NCI-H2227 treated with DMSO at 0.1 percent for 48 hours (cell line): ENCODE results near the gene PSMD9.

ENCODE experiments used
- DNase-seq: peaks from one replicate; lab custom pipeline; 2025; lab: John Stamatoyannopoulos, UW

Gene PSMD9

DNA sequence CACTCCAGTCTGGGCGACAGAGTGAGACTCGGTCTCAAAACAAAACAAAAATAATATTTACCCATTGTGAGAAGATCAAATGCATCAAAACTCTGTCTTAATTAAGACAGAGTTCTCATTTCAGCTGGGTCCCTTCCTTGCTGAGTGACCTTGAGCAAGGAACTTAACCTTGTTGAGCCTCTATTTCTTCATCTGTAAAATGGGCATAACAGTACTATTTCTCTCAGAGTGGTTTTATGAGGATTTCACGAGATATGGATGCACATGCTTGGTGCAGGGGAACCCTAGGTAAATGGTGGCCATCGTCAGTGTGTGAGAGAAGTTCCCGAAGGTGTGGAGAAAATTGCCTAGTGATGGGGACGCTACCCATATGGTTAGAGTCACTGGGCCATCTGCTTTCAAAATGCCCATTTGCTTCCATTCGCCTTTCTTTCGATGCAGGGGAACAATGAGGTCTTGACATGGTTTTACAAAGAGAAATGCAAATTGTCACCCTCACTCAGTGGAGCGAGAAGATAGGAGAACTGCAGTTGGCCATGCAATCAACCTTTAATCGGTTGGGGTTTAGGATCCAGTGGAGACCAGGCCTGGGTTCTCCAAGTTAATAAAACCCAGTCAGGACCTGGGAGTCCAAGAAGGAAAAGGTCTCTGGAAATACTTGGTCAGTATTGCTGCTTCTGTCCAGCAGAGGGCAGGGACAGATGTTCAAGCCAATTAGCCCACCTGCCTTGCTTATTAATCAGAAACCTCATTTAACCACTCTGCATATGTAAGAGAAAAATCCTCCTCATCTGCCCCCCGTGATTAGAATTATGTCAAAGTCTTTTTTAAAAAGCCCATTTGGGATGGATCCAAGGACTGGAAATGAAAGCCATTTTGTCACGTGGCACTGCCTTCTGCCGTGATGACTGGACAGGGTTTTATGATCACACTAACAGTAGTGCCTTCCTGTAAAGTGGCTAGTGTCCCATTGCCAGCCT lies 67.0 kb downstream of the PSMD9 start:
- DNase-seq = no peak

DNA sequence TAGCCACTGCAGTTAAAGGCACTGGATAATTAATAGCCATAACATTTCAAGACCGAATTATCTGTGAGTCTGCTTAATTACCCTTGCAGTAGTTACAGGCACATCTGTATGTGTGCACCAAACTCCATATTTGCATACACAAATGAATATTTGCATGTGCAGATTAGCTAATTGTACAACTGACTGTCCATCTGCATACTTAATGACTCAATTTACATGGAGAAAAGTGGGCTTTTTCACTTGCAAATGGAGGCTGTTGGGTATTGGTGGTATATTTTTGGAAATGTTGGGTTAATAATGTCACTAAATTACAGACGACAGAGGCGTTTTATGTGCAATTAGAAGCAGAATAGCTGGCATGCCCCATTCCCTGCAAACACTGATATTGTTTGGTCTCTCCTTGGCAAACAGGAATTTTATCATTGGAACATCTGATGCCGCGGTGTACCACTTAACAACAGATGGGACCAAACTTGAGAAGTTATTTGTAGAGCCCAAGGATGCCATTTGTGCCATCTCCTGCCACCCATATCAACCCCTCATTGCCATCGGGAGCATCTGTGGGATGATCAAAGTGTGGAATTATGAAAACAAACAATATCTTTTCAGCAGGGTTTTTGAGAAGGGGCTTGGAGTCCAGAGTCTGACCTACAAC lies 69.4 kb downstream of the PSMD9 start:
- DNase-seq = no peak

DNA sequence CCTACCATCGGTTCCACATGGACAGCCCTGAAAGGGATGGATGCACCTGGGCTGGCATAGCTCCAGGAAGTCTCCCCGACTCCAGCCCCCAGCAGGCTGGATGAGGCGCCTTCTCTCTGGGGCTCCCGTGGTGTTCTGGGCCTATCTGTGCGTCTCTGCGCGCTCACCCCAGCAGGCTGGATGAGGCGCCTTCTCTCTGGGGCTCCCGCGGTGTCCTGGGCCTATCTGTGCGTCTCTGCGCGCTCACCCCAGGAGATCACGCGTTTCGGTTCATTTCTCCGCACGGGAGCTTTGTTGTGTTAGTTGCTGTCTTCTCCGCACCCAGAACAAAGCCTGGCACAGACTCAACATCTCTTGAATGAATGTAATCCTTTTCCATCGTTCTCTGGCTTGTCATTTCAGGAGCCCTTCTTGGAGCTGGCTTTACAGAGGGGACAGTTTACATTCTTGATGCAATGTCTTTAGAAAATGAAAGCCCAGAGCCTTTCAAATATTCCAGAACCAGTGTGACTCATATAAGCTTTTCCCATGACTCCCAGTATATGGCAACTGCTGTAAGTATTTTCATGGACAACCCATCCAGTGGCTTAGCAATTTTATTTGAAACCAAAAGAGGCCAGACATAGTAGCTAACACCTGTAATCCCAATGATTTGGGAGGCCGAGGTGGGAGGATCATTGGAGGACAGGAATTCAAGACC lies 70.1 kb downstream of the PSMD9 start:
- no peak for DNase-seq

DNA sequence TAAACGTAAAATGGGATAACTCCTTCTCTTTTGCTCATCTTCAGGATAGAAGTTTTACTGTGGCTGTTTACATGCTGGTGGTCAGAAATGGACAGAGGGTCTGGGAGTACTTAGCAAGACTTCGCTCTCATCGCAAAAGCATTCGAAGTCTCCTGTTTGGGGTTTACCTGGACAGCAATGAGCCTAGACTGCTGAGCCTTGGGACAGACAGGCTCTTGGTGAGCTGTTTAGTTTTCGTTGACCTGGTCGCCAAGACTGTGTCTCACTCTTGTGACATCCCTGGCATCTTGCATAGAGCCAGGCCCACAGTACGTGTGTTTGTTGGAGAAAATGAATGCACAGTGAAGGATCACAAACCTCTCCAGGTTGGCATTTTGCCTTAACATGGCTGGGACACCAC lies 72.0 kb downstream of the PSMD9 start:
- no peak for DNase-seq

DNA sequence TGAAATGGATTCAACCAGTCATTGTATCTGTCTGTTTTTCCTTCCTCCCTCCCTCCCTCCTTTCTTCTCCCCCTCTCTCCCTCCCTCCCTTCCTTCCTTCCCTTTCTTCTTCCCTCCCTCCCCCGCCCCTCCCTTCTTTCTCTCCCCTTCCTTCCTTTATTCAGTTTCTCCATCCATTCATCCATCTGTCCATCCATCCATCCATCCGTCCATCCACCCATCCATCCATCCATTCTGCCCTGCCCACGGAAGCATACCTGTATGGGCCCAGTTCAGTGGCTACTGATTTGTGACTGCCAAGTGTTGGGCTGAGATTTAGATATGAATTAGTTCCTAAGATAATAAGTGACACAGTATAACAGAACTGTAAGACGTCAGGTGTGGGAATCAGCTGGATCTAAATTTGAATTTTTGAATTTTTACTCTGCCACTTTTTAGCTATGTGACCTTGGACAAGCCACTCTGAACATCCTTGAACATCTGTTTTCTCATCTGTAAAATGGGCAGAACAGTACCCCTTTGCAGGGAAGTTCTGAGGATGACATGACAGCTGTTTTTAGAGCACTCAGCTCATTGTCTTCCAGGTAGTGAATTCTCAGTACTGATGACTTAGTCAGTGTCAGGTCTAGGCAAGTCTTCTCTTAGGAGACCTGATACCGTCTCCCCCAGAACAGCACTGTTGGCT lies 72.7 kb downstream of the PSMD9 start:
- DNase-seq = no peak

DNA sequence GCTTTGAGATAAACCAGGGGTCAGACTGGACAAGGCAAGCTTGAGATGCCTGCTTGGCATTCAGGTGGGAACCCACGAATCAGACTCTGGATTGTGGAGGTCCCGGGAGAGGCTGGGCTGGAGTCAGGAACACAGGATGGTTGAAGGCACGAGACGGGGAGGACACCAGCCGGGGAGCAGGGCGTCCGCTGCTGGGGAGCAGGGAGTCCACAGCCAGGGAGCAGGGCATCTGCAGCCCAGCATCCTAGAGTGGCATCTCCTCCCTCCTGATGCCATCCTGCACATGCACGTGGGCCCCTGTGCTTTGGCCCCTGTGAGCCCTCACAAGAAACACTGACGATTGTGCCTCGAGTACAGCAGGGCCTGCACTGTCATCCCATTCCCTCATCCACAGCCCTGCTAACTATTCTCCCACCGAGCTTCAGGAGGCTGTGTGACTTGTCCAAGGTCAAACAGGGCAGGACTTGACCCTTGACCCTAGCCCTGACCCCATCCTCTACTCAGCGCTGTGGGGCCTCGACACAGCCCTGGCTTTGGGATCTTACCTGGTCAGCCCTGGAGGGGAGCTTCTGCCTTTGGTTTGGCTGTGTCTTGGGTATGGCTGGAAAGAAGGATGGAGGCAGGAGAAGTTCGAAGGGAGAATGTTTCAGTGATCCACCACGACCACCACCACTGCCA lies 74.9 kb downstream of the PSMD9 start:
- no peak for DNase-seq

DNA sequence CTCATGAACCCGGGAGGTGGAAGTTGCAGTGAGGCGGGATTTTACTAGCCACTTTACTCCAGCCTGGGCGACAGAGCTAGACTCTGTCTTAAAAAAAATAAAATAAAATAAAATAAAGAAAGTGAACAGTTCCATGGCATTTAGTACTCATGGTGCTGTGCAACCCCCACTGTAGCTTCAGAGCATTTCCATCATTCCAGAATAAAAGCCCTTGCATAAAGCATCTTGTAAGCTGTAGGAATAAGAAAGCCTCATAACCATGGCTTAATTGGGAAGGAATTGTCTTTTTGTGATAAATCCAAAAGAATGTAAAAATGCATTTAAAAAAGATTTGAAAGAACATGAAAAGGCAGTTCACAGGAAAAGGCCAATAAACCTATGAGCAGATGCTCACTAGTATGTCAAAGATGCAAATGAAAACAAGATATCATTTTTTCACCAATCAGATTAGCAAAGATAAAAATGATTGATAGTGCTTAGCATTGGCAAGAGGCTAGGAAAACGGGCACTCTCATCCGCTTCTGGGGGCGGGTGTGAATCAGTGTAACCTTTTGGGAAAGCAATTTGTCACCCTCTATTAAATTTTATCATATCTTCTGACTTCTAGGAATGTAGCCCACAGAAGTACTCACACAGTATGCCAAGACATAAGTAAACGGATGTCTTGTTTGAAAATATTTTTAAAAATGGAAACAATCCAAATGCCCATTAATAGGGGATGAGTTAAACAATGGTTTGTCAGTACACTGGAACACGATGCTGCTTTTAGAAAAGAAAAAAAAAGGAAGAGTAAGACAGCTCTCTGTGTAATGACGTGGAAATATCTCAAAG lies 76.4 kb downstream of the PSMD9 start:
- DNase-seq = no peak

DNA sequence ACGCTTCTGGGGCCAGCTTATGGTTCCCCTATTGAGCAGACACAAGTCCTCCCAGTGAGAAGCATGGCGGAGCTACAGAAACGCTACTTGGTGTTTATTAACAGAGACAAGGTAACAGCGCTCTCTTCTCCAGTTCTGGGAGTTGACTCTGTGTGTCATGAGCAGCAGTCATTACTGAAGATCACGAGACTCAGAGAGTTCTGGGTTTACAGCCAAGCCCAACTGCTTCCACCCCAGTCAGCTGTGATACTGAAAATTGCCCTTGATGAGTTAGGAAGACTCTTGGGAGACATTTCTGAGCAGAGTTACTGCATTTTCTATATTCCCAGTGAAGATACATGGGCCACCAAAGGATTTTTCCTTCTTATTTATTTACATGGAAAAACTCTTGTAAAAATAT lies 78.4 kb downstream of the PSMD9 start:
- DNase-seq = no peak
